Pancreas (tissue), 10 donors: ENCODE measurements around the gene CAPZB. TPM values are rescaled to one million over a fixed set of nuclear protein-coding genes. Genes with fewer than 3 reads are reported as not detected.
A peak's percentile ranks its signal among the peaks of the same experiment; 100 is the strongest.

Experiments
- ATAC-seq, 4 donors: fragments of 200-7000 bp; cut with Tn5 transposase; one replicate each; pipeline versions ENCODE4 v1.8.0 to v1.9.1; 2020; ENCODE audit warnings: mild to moderate bottlenecking in 4 of 4, moderate library complexity in 4 of 4
- DNase-seq, 6 donors: peaks; one replicate each; pipeline ENCODE4 v3.0.0-alpha.2; 2020
- FAIRE-seq: peaks from 2 replicates; lab custom pipeline; 2012; peaks lifted over from hg19 to GRCh38; lab: Jason Lieb, UNC
- H3K27ac ChIP-seq, 4 donors: fragments of 200-600 bp; sonication (generic); 1 replicate in 3 of 4; 2 replicates in 1 of 4; pipeline versions ENCODE4 v1.5.0 to v1.8.0; 2020
- H3K27me3 ChIP-seq, 4 donors: fragments of 200-600 bp; one replicate each; pipeline ENCODE4 v1.8.0; 2021
- H3K36me3 ChIP-seq, 3 donors: fragments of 200-600 bp; sonication (generic) in 1 of 3; one replicate each; pipeline versions ENCODE4 v1.5.0 to v1.8.0; 2020 to 2021
- H3K4me1 ChIP-seq, 3 donors: fragments of 200-600 bp; one replicate each; pipeline ENCODE4 v1.8.0; 2021
- H3K4me3 ChIP-seq, 4 donors: fragments of 200-600 bp; sonication (generic) in 2 of 4; one replicate each; pipeline versions ENCODE4 v1.5.0 to v1.8.0; 2020 to 2021
- H3K9me3 ChIP-seq, 4 donors: fragments of 200-600 bp; one replicate each; pipeline ENCODE4 v1.8.0; 2021
- CTCF ChIP-seq, 4 donors: fragments of 200-600 bp; sonication (generic) in 3 of 4; IDR thresholded peaks; one replicate each; pipeline versions ENCODE4 v1.5.0 to v1.8.0; 2021; ENCODE audit warnings: antibody characterized with exemption in 4 of 4
- WGBS, 2 donors: extraction: QIAGEN DNeasy Blood & Tissue Kit; methylation state at CpG; one replicate each; pipeline ENCODE4 v1.1.7; 2013; 5-methylcytosine and 5-hydroxymethylcytosine counted together
- intact Hi-C, 3 donors: fragments of 100-400 bp; cut with DNase I; formaldehyde crosslinking; loops; one replicate each; pipeline versions ENCODE4 v1.11.1 to v1.14.2; 2022
- polyA plus RNA-seq, 2 donors: library from polyadenylated mRNA; stranded (reverse); fragments of 200-250 nt; gene quantifications; one replicate each; pipeline ENCODE4 v1.2.3, GENCODE V29; 2013
- total RNA-seq, 6 donors: library from RNA; stranded (reverse); fragmentation: NEBNext Ultra II Directional in 4 of 6; extraction: Animal tissue kit (Norgen Biotek cat#: 25700) in 4 of 6; gene quantifications; one replicate each; pipeline versions ENCODE4 v1.2.1 to v1.2.4, GENCODE V29; 2021 to 2023
- donor health status: healthy with polysubstance abuse.
- donor health status: DM: no; HTN: no; CAD: no; lungs with moderate emphysema.
- donor health status: DM: no; HTN: no; CAD: no.
- donor health status: control.
- donor health status: control.
- donor health status: Bipolar disorder and iron deficiency.
- donor health status: DM: yes; HTN: yes; CAD: no.
- donor health status: DM: no; HTN: no; CAD: no.
- donor health status: DM: no; HTN: no; CAD: no.
- donor health status: DM: yes; HTN: yes; CAD: no.

Gene CAPZB
- total and polyA plus RNA-seq, 8 donors = 43.2 to 124 (median 74.9) TPM

DNA sequence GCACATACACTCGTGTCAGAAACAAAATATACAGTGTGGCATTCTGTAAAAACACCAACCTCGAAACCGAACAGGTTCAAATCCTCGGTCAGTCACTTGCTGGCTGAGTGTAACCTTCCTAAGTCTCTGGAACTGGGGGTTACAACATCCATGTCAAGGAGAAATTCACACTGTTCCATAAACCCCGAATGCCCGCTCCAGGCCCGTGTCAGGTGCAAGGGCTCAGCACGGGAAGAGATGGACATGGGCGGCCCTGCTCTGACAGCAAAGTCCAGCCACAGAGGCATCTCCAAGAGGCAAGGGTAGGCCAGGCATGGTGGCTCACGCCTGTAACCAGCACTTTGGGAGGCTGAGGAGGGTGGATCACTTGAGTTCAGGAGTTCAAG is 93.8 kb downstream of the CAPZB start:
- no peak for DNase-seq
- H3K9me3 ChIP-seq = no peaks in the 10 kb centered on the region
- no peak for TF ChIP-seq CTCF (IDR thresholded peaks at IDR 0.05)
- no peak overlapping the region for H3K4me3 ChIP-seq
- intact Hi-C loops = loop anchor here in 1 of 3 donors (5.0 kb wide), 1 partner anchor 261 kb away; no protein-coding TSS in a partner anchor
- 50 to 52% methylated on average over 10 of the region's 10 CpGs for WGBS, 2 donors
- ATAC-seq = peak in 1 of 4 donors; percentile 4
- H3K27ac ChIP-seq = peak overlapping the region in 2 of 4 donors; percentile 28 to 63
- no peak for FAIRE-seq
- H3K4me1 ChIP-seq = no peaks in the 10 kb centered on the region
- H3K27me3 ChIP-seq = no peaks in the 10 kb centered on the region
- H3K36me3 ChIP-seq = no peaks in the 10 kb centered on the region

DNA sequence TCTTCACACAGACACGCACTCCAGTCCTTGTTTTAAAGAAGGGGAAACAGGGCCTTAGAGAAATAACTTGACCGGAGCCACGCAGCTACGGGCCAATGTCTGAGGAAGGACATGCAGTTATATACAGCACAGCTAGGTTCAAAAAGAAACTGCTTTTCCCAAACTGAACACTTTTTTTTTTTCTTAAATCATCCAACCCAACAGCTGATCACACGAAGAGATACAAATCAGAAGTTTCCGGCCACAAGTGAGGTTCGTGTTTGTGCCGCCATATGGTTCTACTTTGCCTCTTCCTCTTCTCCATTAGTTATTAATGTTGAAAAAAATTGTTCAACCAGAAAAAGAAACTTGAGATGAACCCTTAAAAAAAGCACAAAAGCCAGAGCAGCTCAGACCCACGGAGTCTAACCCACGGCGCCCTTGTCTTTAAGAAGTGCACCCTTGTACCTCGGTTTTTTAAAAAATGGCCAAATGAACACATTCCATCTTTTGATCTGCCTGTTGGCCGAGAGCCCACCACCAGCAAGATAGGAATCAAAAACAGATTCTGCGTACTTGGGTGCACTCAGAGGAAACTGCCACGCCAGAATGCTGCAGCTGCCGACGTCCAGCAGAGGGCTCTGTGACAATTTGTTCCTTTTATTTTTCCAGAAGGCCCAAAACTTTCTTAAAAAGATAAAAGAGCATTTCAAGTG is 94.3 kb downstream of the CAPZB start:
- Histone ChIP-seq H3K36me3 (no peaks in the 10 kb centered on the region), H3K27me3 (no peaks in the 10 kb centered on the region), H3K9me3 (no peaks in the 10 kb centered on the region), H3K4me1 (peaks cover 3 to 4% (median 3%) of the 10 kb centered on the region in 3 donors), H3K4me3 (no peak overlapping the region), H3K27ac (peak overlapping the region in 2 of 4 donors; percentile 25 to 63)
- FAIRE-seq = peak; percentile 32
- peak; percentile 25 to 65 (median 58) for TF ChIP-seq CTCF (IDR thresholded peaks at IDR 0.05)
- peak in 3 of 6 donors; percentile 17 to 29 (median 26) for DNase-seq
- ATAC-seq = peak in 3 of 4 donors; percentile 71 to 75 (median 71)
- intact Hi-C loops = loop anchor here in 1 of 3 donors (5.0 kb wide), 1 partner anchor 261 kb away; no protein-coding TSS in a partner anchor
- WGBS, 2 donors = 47% methylated on average over 17 of the region's 17 CpGs

- Histone ChIP-seq H3K4me3 (no peak overlapping the region), H3K27ac (peak overlapping the region in 2 of 4 donors; percentile 25 to 63), H3K27me3 (no peaks in the 10 kb centered on the region), H3K9me3 (no peaks in the 10 kb centered on the region), H3K4me1 (peaks cover 4 to 11% (median 9%) of the 10 kb centered on the region in 3 donors), H3K36me3 (no peaks in the 10 kb centered on the region)
- WGBS, 2 donors = 80 to 83% methylated on average over 19 of the region's 19 CpGs
- no peak for TF ChIP-seq CTCF (IDR thresholded peaks at IDR 0.05)
- ATAC-seq = peak in 1 of 4 donors; percentile 4
- no peak for DNase-seq
- no peak for FAIRE-seq
- intact Hi-C loops = loop anchor here in 1 of 3 donors (5.0 kb wide), 1 partner anchor 262 kb away; no protein-coding TSS in a partner anchor
Measured at GRCh38 chr1:19390166-19390850, 95.0 kb downstream of the CAPZB start.

DNA sequence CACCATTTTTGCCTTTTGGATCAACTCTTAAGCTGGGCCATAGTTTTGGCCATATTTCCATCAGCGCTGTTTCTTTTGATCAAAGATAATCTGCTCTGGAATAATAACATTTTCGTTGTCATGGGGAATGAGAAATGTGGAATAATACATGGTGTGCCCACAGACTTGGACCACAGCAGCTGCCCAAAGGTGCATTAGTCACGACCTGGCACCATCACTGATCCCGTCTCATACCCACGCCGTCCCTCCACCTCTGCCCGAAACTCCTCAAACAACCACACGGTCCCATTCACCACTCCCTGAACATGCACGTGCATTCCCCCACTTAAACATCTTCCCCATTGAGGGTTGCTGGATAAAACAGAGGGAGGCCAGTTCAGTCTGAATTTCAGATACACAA is 96.4 kb downstream of the CAPZB start:
- DNase-seq (no peak), ATAC-seq (no peak), FAIRE-seq (no peak)
- Histone ChIP-seq H3K9me3 (no peaks in the 10 kb centered on the region), H3K27me3 (no peaks in the 10 kb centered on the region), H3K4me3 (no peak overlapping the region), H3K4me1 (peaks cover 4 to 11% (median 9%) of the 10 kb centered on the region in 3 donors), H3K27ac (no peak overlapping the region), H3K36me3 (no peaks in the 10 kb centered on the region)
- intact Hi-C loops = loop anchor here in 1 of 3 donors (5.0 kb wide), 1 partner anchor 258 kb away; no protein-coding TSS in a partner anchor
- TF ChIP-seq CTCF (IDR thresholded peaks at IDR 0.05) = no peak
- 93 to 95% methylated on average over 9 of the region's 9 CpGs for WGBS, 2 donors
